Psoas muscle (tissue), 8 donors: ENCODE results near the gene HIRIP3. TPM values are rescaled to one million over a fixed set of nuclear protein-coding genes. Genes with fewer than 3 reads are reported as not detected.

Source experiments
- ATAC-seq, 4 donors: fragments of 200-7000 bp; cut with Tn5 transposase; one replicate each; pipeline ENCODE4 v1.9.1; 2020; ENCODE audit warnings: moderate library complexity in 3 of 4, mild to moderate bottlenecking in 2 of 4
- DNase-seq, 2 donors: peaks; one replicate each; pipeline ENCODE4 v3.0.0-alpha.2; 2020
- H3K27ac ChIP-seq: fragments of 200-600 bp; one replicate; pipeline ENCODE4 v1.8.0; 2022
- H3K27me3 ChIP-seq, 3 donors: fragments of 200-600 bp in 1 of 3; one replicate each; pipeline versions ENCODE4 v1.6.1 to v1.8.0; 2013 to 2022; ENCODE audit warnings: low read length in 2 of 3, mild to moderate bottlenecking in 2 of 3, moderate library complexity in 1 of 3; ENCODE audit not compliant: insufficient read depth in 3 of 3
- H3K36me3 ChIP-seq, 2 donors: fragments of 200-600 bp in 1 of 2; one replicate each; pipeline versions ENCODE4 v1.6.1 to v1.8.0; 2013 to 2022; ENCODE audit warnings: low read depth in 1 of 2, mild to moderate bottlenecking in 1 of 2, moderate library complexity in 1 of 2; ENCODE audit not compliant: insufficient read depth in 1 of 2
- H3K4me1 ChIP-seq: fragments of 200-600 bp; one replicate; pipeline ENCODE4 v1.8.0; 2022
- H3K4me3 ChIP-seq: fragments of 200-600 bp; one replicate; pipeline ENCODE4 v1.8.0; 2022; ENCODE audit warnings: mild to moderate bottlenecking
- H3K9me3 ChIP-seq: fragments of 200-600 bp; one replicate; pipeline ENCODE4 v1.8.0; 2022
- CTCF ChIP-seq: fragments of 200-600 bp; IDR thresholded peaks from one replicate; pipeline ENCODE4 v1.8.0; 2022; ENCODE audit warnings: antibody characterized with exemption
- WGBS, 3 donors: extraction: QIAGEN DNeasy Blood & Tissue Kit; methylation state at CpG; one replicate each; pipeline versions ENCODE4 v1.1.6 to v1.1.7; 2013; 5-methylcytosine and 5-hydroxymethylcytosine counted together
- intact Hi-C, 2 donors: fragments of 100-400 bp; cut with DNase I; formaldehyde crosslinking; loops; one replicate each; pipeline versions ENCODE4 v1.11.0 to v1.14.2; 2022
- polyA plus RNA-seq, 3 donors: library from polyadenylated mRNA; stranded (reverse); fragments of 200-250 nt; gene quantifications; one replicate each; pipeline ENCODE4 v1.2.3, GENCODE V29; 2013
- total RNA-seq, 4 donors: library from RNA; stranded (reverse); fragmentation: NEBNext Ultra II Directional in 2 of 4; extraction: Animal tissue kit (Norgen Biotek cat#: 25700) in 2 of 4; gene quantifications; one replicate each; pipeline versions ENCODE4 v1.2.1 to v1.2.4, GENCODE V29; 2021 to 2023
- donor health status: healthy with polysubstance abuse.
- donor health status: DM: no; HTN: no; CAD: no; lungs with moderate emphysema.
- donor health status: Bipolar disorder and iron deficiency.
- donor health status: healthy.
- donor health status: DM: yes; HTN: yes; CAD: no.
- donor health status: DM: no; HTN: no; CAD: no.
- donor health status: DM: no; HTN: no; CAD: no.
- donor health status: DM: yes; HTN: yes; CAD: no.

The HIRIP3 gene
- total and polyA plus RNA-seq, 7 donors: 18.5 to 62.5 (median 21.6) TPM

DNA sequence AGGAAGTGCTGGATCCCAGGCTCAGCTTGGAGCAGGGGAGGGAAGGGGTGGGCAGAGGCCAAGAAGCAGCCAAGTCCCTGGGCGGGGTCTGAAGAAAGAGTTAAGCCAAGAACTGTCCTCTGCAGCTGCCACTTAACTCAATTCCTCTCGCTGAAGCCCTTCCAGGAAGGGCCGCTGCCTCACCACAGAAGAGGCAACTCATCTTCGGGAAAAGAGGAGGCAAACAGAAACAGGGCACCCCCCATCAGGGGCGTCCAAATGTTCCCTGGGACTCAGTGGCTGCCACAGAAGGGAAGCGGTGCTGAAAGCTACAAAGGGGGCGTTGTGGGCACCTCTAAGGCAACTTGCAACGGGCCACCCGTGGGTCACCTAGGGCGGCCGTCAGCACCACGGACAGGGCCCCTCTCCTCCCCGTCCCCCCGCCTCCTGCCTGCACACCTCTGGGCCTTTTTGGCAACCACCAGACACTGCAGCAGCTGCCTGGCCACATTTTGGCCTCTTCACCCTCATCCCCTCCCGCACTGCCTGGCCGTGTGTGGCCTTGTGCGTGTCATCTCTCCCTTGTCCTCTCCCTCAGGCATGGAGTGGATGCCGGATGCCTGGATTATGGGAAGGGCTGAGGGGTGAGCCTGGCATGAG, 33.1 kb upstream of the HIRIP3 start:
- DNase-seq: no peak
- Histone ChIP-seq H3K27me3 (peaks cover 0 to 60% (median 15%) of the 10 kb centered on the region in 3 donors), H3K4me1 (peaks cover 2% of the 10 kb centered on the region), H3K9me3 (no peaks in the 10 kb centered on the region), H3K4me3 (no peak overlapping the region), H3K36me3 (no peaks in the 10 kb centered on the region), H3K27ac (no peak overlapping the region)
- no peak for TF ChIP-seq CTCF
- intact Hi-C loops: loop anchor here in 1 of 2 donors (10.0 kb wide), 1 partner anchor 334 kb away; no protein-coding TSS in a partner anchor
- 6 to 10% (median 7%) methylated on average over 15 to 18 of the region's 18 CpGs for WGBS, 3 donors
- peak; percentile 32 to 74 (median 70) for ATAC-seq

DNA sequence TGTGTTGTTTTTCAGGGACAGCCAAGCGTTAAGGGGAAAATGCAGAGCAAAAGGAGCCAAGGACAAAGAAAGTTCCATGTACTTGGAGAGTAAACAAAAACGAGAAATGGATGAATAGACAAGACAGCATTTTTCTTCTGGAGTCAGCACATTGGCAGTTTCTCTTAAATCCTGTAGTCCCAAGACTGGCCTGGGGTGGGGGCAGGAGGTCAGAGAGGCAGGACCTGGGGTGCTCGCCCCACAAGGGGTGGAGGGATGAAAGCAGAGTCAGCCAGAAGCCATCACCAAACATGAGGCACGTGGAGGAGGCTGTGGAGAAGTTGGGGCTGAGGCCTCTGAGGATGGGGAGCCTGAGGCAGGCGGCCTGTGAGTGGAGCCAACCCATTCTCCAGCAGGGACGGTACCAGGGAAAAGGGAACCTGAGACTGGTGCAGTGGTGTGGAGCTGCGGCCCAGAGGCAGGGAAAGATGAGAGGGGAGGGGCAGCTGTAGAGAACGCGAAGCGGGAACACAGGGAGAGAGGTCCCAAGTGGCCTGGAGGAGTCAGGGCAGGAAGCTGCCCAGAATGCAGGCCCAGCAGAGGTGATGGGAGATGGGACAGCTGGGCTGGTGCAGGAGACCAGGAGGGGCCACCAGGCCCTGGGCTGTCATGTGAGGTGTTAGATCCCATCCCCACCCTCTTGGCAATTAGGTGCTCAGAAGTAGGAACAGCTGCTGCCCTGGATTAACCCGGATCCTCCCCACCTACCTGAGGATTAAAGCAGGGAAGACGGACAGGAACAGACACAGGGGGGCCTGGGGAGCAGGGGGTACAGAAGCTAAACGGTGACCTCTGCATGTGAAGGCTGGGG, 32.4 kb upstream of the HIRIP3 start:
- intact Hi-C loops: loop anchor here in 1 of 2 donors (10.0 kb wide), 1 partner anchor 333 kb away; no protein-coding TSS in a partner anchor
- DNase-seq: no peak
- Histone ChIP-seq H3K4me1 (peaks cover 2% of the 10 kb centered on the region), H3K4me3 (no peak overlapping the region), H3K36me3 (no peaks in the 10 kb centered on the region), H3K27ac (no peak overlapping the region), H3K27me3 (peaks cover 0 to 52% (median 15%) of the 10 kb centered on the region in 3 donors), H3K9me3 (no peaks in the 10 kb centered on the region)
- peak in 2 of 4 donors; percentile 11 to 28 for ATAC-seq
- no peak for TF ChIP-seq CTCF
- 20 to 31% (median 24%) methylated on average over 12 to 13 of the region's 13 CpGs for WGBS, 3 donors

DNA sequence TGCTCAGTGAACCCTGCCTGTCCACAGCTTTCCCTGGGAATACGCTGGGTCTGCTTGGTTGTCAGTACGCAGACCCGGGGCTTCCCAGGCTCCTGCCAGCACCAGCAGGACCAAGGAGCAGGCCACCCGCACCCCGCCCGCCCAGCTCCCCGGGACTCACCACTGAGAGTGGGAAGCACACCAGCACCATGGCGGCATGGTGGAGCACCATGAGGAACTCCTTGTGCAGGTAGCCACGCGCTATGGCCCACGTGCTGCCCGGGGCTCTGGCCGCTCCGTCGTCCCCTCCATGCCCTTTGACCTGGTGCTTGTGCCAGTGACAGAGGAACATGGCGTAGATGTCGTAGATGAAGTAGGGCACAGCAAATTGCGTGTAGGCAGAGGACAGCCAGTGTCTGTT, 31.0 kb upstream of the HIRIP3 start:
- intact Hi-C loops: loop anchor here in 1 of 2 donors (10.0 kb wide), 1 partner anchor 332 kb away; no protein-coding TSS in a partner anchor

DNA sequence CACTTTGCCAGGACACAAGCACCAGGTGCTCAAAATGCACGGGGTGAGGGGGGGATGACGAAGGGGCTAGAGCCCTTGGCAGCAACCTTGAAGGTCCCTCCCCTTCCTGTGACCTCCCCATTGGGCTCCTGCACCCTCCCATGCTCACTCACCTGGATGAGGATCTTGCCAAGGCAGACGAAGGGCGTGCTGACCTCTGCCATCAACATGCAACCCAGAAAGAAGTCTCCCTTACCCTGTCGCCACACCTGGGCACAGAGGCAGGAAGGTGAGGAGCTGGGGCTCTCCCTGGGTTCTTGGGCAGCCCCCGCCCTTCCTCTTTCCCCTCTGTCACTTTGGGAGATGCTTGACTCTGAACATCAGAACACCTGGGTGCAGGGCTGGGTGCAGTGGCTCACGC, 30.2 kb upstream of the HIRIP3 start:
- Histone ChIP-seq H3K9me3 (no peaks in the 10 kb centered on the region), H3K27me3 (peaks cover 0 to 41% (median 9%) of the 10 kb centered on the region in 3 donors), H3K4me3 (no peak overlapping the region), H3K36me3 (no peaks in the 10 kb centered on the region), H3K4me1 (no peaks in the 10 kb centered on the region), H3K27ac (no peak overlapping the region)
- no peak for TF ChIP-seq CTCF
- intact Hi-C loops: loop anchor here in 1 of 2 donors (10.0 kb wide), 1 partner anchor 331 kb away; no protein-coding TSS in a partner anchor
- 69 to 72% (median 69%) methylated on average over 7 of the region's 7 CpGs for WGBS, 3 donors
- no peak for DNase-seq
- no peak for ATAC-seq

More for the DNA sequence above, 31.0 kb upstream of the HIRIP3 start:
- DNase-seq: no peak
- WGBS, 3 donors: 87 to 90% (median 89%) methylated on average over 18 of the region's 18 CpGs
- H3K27ac ChIP-seq: no peak overlapping the region
- H3K4me1 ChIP-seq: peaks cover 2% of the 10 kb centered on the region
- H3K27me3 ChIP-seq: peaks cover 0 to 41% (median 11%) of the 10 kb centered on the region in 3 donors
- no peak for TF ChIP-seq CTCF
- no peak for ATAC-seq
- no peak overlapping the region for H3K4me3 ChIP-seq
- H3K9me3 ChIP-seq: no peaks in the 10 kb centered on the region
- H3K36me3 ChIP-seq: no peaks in the 10 kb centered on the region
